Measurements from ENCODE around the gene PLD1.

- no peak for TF ChIP-seq CTCF (IDR thresholded peaks at IDR 0.05)
- TF ChIP-seq POLR2A (IDR thresholded peaks at IDR 0.05), result no peak
Measured at GRCh38 chr3:171558188-171558696, 252.0 kb downstream of the PLD1 start.

Measured in esophagus squamous epithelium (tissue), 4 donors.